Measurements from ENCODE around the gene AKR1C2. TPM values are rescaled to one million over a fixed set of nuclear protein-coding genes. Genes with fewer than 3 reads are reported as not detected.
"Not testable (repeated sequence)": the region's sequence is repeated elsewhere in the genome, so short reads cannot be mapped to it uniquely, and the experiment has no call there.

The AKR1C2 gene
- total RNA-seq, 2 experiments from 2014 or later, result 0.17 TPM; not detected in 1

GRCh38 chr10:5038101-5038500, 34.4 kb upstream of the AKR1C2 start:
- no peak overlapping the region for H3K27ac Mint-ChIP-seq
- no peak for DNase-seq
- CTCF ChIA-PET, result no interaction called here
- peaks cover 2% of the 10 kb centered on the region for H3K36me3 Mint-ChIP-seq (ENCODE audit: low read depth)
- peaks cover 12% of the 10 kb centered on the region for H3K9me3 Mint-ChIP-seq
- no peak overlapping the region for H3K4me3 Mint-ChIP-seq
- POLR2A ChIA-PET, result no interaction called here
- no peaks in the 10 kb centered on the region for H3K27me3 Mint-ChIP-seq
- peaks cover 5% of the 10 kb centered on the region for H3K4me1 Mint-ChIP-seq

DNA sequence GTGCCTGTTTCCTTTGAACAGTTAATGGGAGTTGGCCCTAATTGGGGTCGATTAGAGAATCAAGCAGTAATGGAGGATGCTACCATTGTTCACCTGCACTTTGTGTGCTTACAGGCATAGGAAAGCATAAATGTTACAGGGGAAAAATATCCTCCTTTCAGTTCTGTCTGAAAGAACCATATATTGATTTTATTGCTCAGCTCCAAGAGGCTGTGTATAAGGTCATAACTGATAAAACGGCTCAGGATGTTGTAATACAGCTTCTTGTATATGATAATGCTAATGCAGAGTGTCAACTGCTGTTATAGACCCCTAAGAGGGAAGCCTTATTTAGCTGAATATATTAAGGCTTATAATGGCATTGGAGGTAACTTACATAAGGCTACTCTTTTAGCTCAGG, 32.9 kb upstream of the AKR1C2 start:
- H3K9me3 Mint-ChIP-seq, result peaks cover 16% of the 10 kb centered on the region
- H3K36me3 Mint-ChIP-seq (ENCODE audit: low read depth), result peaks cover 2% of the 10 kb centered on the region
- no peak overlapping the region for H3K27ac Mint-ChIP-seq
- ChIA-PET POLR2A (no interaction called here), CTCF (no interaction called here)
- no peak for DNase-seq
- no peaks in the 10 kb centered on the region for H3K27me3 Mint-ChIP-seq
- no peak overlapping the region for H3K4me3 Mint-ChIP-seq
- peaks cover 5% of the 10 kb centered on the region for H3K4me1 Mint-ChIP-seq

DNA sequence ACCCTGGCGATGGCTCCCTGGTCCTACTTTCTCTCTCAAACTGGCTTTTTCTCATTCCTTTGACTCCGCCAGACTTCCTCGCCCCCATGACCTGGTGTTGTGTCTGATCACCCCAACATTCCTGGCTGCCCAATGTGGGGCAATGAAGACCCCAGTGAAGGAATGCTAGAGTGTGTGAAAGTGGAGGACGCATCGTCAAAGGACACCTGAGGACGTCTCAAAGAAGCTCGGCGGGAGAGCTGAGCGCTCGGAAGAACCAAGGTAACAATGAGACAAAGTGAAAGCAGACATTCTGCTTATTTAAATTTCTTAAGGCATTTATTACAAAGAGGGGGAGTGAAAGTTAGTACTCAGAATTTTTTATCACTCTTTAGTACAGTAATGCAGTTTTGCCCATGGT, 31.7 kb upstream of the AKR1C2 start:
- Mint-ChIP-seq H3K4me1 (no peaks in the 10 kb centered on the region), H3K4me3 (no peak overlapping the region), H3K9me3 (peaks cover 23% of the 10 kb centered on the region), H3K27me3 (peaks cover 1% of the 10 kb centered on the region), H3K27ac (no peak overlapping the region), H3K36me3 (ENCODE audit: low read depth) (peaks cover 2% of the 10 kb centered on the region)
- POLR2A ChIA-PET, result no interaction called here
- CTCF ChIA-PET, result interaction anchor here (0.7 to 0.8 kb wide), 2 partner anchors 9 to 10 kb away, joined by 3 read pairs; no protein-coding TSS in a partner anchor
- no peak for DNase-seq

GRCh38 chr10:5034588-5034987, 30.9 kb upstream of the AKR1C2 start:
- DNase-seq, result no peak
- Mint-ChIP-seq H3K27me3 (peaks cover 4% of the 10 kb centered on the region), H3K4me1 (no peaks in the 10 kb centered on the region), H3K36me3 (ENCODE audit: low read depth) (peaks cover 2% of the 10 kb centered on the region), H3K4me3 (no peak overlapping the region), H3K27ac (no peak overlapping the region), H3K9me3 (peaks cover 27% of the 10 kb centered on the region)
- ChIA-PET CTCF (interaction anchor here (0.7 to 0.8 kb wide), 2 partner anchors 9 to 10 kb away, joined by 3 read pairs; no protein-coding TSS in a partner anchor), POLR2A (no interaction called here)

GRCh38 chr10:5033061-5033778, 29.6 kb upstream of the AKR1C2 start:
- Mint-ChIP-seq H3K27ac (no peak overlapping the region), H3K4me3 (no peak overlapping the region), H3K36me3 (ENCODE audit: low read depth) (peaks cover 2% of the 10 kb centered on the region), H3K9me3 (peaks cover 27% of the 10 kb centered on the region), H3K27me3 (peaks cover 6% of the 10 kb centered on the region), H3K4me1 (no peaks in the 10 kb centered on the region)
- CTCF ChIA-PET, result no interaction called here
- no peak for DNase-seq
- POLR2A ChIA-PET, result no interaction called here

DNA sequence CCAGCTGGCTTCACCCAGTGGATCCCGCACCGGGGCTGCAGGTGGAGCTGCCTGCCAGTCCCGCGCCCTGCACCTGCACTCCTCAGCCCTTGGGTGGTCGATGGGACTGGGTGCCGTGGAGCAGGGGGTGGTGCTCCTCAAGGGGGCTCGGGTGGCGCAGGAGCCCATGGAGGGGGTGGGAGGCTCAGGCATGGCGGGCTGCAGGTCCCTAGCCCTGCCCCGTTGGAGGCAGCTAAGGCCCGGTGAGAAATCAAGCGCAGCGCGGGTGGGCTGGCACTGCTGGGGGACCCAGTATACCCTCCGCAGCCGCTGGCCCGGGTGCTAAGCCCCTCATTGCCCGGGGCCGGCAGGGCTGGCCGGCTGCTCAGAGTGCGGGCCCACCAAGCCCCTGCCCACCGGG, 28.8 kb upstream of the AKR1C2 start:
- H3K9me3 Mint-ChIP-seq, result peaks cover 27% of the 10 kb centered on the region
- DNase-seq; H3K27ac Mint-ChIP-seq; POLR2A ChIA-PET; H3K4me3 Mint-ChIP-seq; H3K27me3 Mint-ChIP-seq; CTCF ChIA-PET; H3K36me3 Mint-ChIP-seq (ENCODE audit: low read depth); H3K4me1 Mint-ChIP-seq: not testable (repeated sequence)

DNA sequence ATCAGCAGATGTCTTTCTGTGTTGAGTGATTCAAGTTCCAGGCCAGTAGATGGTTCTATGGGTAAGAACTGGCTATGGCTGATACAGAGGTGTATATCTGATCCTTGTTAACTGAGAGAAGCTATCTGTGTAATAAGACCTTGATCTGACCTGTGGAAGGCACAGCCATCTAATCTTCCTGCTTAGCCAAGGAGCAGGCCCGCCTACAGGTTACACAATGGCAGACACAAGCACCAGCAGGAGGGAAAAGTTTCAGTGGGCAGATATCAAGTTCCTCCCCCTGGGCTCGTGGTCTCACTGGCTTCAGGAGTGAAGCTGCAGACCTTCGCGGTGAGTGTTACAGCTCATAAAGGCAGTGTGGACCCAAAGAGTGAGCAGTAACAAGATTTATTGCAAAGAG, 27.9 kb upstream of the AKR1C2 start:
- H3K9me3 Mint-ChIP-seq, result peaks cover 28% of the 10 kb centered on the region
- POLR2A ChIA-PET; H3K4me1 Mint-ChIP-seq; DNase-seq; H3K36me3 Mint-ChIP-seq (ENCODE audit: low read depth); H3K4me3 Mint-ChIP-seq; H3K27me3 Mint-ChIP-seq; H3K27ac Mint-ChIP-seq: not testable (repeated sequence)
- CTCF ChIA-PET, result interaction anchor here (0.6 kb wide), 1 partner anchor 607 kb away, joined by 3 read pairs; no protein-coding TSS in a partner anchor

DNA sequence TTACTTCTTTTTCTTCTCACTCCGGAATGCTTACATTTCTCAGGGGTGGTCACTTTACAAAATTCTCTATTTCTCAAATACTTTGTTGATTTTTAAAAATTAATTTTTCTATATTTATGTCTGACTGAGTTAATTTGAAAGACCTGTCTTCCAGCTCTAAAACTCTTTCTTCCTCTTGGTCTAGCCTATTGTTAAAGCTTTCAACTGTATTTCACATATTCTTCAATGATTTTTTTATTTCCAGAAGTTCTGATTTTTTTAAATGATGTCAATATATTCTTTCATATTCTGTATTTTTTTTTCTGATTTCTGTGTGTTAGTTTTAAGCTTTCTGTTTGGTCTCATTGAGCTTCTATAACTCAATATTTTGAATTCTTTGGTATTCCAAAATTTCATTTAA, 27.3 kb upstream of the AKR1C2 start:
- H3K36me3 Mint-ChIP-seq (ENCODE audit: low read depth), result peaks cover 2% of the 10 kb centered on the region
- no peak overlapping the region for H3K4me3 Mint-ChIP-seq
- ChIA-PET POLR2A (no interaction called here), CTCF (interaction anchor here (0.6 kb wide), 1 partner anchor 607 kb away, joined by 3 read pairs; no protein-coding TSS in a partner anchor)
- H3K4me1 Mint-ChIP-seq, result no peaks in the 10 kb centered on the region
- H3K27ac Mint-ChIP-seq, result no peak overlapping the region
- DNase-seq, result no peak
- H3K27me3 Mint-ChIP-seq, result peaks cover 14% of the 10 kb centered on the region
- H3K9me3 Mint-ChIP-seq, result peaks cover 32% of the 10 kb centered on the region

- H3K4me3 Mint-ChIP-seq; H3K36me3 Mint-ChIP-seq (ENCODE audit: low read depth); H3K27ac Mint-ChIP-seq; DNase-seq; H3K4me1 Mint-ChIP-seq; POLR2A ChIA-PET: not testable (repeated sequence)
- peaks cover 10% of the 10 kb centered on the region for H3K9me3 Mint-ChIP-seq
- CTCF ChIA-PET, result interaction anchor here (0.7 kb wide), 1 partner anchor 9 kb away, joined by 3 read pairs; no protein-coding TSS in a partner anchor
- peaks cover 15% of the 10 kb centered on the region for H3K27me3 Mint-ChIP-seq
Measured at GRCh38 chr10:5025461-5025881, 21.8 kb upstream of the AKR1C2 start.

DNA sequence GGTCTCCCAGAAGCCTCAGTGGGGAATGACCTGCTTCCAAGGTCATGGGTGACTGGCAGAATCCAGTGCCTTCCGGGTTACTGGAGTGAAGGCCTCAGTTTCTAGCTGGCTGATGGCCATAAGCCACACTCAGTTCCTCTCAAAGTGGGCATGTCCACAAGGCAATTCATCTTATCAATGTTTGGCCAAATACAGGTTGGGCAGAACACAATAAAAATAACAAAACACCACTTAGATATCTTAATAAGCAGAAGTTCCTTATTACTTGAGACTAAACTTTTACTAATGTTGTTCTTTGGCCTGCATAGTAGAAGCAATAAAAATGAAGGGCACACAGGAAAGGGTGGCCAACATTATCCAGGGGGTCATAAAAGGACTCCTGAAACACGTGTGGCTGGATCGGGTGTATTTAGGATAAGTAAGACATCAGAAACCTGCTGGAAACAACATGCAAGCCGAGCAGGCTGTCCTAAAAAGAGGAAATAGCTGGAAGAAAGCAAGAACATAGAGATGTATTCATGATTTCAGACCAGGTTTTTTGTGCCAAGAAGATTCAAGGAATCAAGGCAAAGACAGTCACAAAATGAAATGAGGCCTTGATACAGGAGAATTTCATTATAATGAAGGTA, 19.6 kb upstream of the AKR1C2 start:
- no peaks in the 10 kb centered on the region for H3K36me3 Mint-ChIP-seq (ENCODE audit: low read depth)
- no peak for DNase-seq
- peaks cover 5% of the 10 kb centered on the region for H3K9me3 Mint-ChIP-seq
- H3K4me1 Mint-ChIP-seq, result no peaks in the 10 kb centered on the region
- no peak overlapping the region for H3K4me3 Mint-ChIP-seq
- no peak overlapping the region for H3K27ac Mint-ChIP-seq
- CTCF ChIA-PET, result no interaction called here
- peaks cover 10% of the 10 kb centered on the region for H3K27me3 Mint-ChIP-seq
- POLR2A ChIA-PET, result no interaction called here

DNA sequence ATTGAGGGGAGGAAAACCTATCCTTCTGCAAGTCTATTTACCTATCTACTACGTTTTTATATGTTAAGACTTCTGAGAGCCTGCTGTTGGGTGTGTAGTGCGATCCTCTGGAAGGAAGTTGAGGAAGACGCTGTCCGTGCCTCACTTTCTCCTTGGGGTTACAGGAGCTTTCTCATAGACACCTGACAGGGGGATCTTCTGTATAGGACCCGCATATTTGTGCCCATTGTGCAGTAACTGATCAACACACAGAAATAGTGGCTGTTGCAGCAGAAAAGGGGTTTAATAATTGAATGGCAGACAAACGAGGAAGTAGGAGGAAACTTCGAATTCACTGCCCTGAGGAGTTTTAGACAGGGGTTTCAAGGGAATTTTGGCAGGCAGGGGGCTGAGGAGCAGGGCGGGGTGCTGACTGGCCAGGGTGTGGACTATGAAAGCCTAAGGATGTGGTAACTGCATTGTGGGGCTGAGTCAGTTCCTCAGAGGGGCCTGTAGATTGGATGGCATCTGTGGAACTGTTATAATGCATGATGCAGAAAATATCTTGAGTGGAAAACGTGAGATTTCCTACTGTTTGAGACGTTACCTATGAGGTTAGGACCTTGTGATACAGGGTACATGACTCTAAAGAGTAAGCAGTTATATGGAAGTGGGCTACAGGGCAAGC, 18.1 kb upstream of the AKR1C2 start:
- H3K27ac Mint-ChIP-seq; H3K27me3 Mint-ChIP-seq; H3K9me3 Mint-ChIP-seq; DNase-seq; H3K4me1 Mint-ChIP-seq; H3K4me3 Mint-ChIP-seq; CTCF ChIA-PET; H3K36me3 Mint-ChIP-seq (ENCODE audit: low read depth); POLR2A ChIA-PET: not testable (repeated sequence)

GRCh38 chr10:5019770-5020612, 16.3 kb upstream of the AKR1C2 start:
- H3K27ac Mint-ChIP-seq; H3K36me3 Mint-ChIP-seq (ENCODE audit: low read depth); H3K27me3 Mint-ChIP-seq; H3K4me1 Mint-ChIP-seq; POLR2A ChIA-PET; CTCF ChIA-PET; H3K9me3 Mint-ChIP-seq; DNase-seq; H3K4me3 Mint-ChIP-seq: not testable (repeated sequence)

All from activated CD4-positive, alpha-beta T cell treated with anti-CD3 and anti-CD28 coated beads, Interleukin-2, amount 10 ng/mL, durations not matched to agents 7 days and 5 days (primary cell).